Measurements from ENCODE around the gene SVIP. TPM values are rescaled to one million over a fixed set of nuclear protein-coding genes. Genes with fewer than 3 reads are reported as not detected.

Gene SVIP
- total RNA-seq, 1 experiment from 2014 or later: 4.2 TPM

Other genes starting within 250 kb of the SVIP start
- gene FANCF, start 204.0 kb downstream of the SVIP start, total RNA-seq (2014; rRNA removed; shearing (Covaris generic); ENCODE audit: low replicate concordance): 11.4 and 11.7 TPM in 2 replicates
- gene GAS2, start 163.2 kb downstream of the SVIP start, total RNA-seq (2014; rRNA removed; shearing (Covaris generic); ENCODE audit: low replicate concordance): not detected in 2 replicates
- not detected in 2 replicates for gene CCDC179, start 30.7 kb upstream of the SVIP start, total RNA-seq (2014; rRNA removed; shearing (Covaris generic); ENCODE audit: low replicate concordance)

Data from MG63 (cell line).